ENCODE results near the gene RSPO1. TPM values are rescaled to one million over a fixed set of nuclear protein-coding genes. Genes with fewer than 3 reads are reported as not detected.

RSPO1 gene
- total RNA-seq, 2 donors from 2014 or later = 0.27 to 0.32 TPM

DNA sequence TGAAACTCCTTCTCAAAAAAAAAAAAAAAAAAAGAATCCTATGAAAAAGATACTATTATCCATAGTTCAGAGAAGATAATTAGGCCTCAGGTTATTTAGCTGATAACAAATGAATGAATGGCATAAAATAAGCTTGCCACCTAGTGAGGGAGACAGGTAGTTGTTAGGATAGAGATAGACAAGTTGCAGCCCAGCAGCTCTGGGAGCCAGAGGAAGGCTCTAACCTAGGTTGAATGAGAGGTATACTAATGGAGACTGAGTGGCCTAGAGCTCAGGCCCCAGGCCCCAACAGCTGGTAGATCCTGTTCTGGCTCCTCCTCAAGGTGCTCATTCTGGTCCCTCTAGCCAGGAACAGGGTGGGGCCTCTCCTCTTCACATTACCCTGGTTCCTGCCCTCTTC lies 20.6 kb upstream of the RSPO1 start:
- TF ChIP-seq, protein P1, sequence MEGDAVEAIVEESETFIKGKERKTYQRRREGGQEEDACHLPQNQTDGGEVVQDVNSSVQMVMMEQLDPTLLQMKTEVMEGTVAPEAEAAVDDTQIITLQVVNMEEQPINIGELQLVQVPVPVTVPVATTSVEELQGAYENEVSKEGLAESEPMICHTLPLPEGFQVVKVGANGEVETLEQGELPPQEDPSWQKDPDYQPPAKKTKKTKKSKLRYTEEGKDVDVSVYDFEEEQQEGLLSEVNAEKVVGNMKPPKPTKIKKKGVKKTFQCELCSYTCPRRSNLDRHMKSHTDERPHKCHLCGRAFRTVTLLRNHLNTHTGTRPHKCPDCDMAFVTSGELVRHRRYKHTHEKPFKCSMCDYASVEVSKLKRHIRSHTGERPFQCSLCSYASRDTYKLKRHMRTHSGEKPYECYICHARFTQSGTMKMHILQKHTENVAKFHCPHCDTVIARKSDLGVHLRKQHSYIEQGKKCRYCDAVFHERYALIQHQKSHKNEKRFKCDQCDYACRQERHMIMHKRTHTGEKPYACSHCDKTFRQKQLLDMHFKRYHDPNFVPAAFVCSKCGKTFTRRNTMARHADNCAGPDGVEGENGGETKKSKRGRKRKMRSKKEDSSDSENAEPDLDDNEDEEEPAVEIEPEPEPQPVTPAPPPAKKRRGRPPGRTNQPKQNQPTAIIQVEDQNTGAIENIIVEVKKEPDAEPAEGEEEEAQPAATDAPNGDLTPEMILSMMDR (IDR thresholded peaks at IDR 0.05) = no peak
- no peak overlapping the region for H3K9ac ChIP-seq (ENCODE audit: low read depth in 2 of 2, low read length in 2 of 2)
- no peak overlapping the region for H3K27ac ChIP-seq
- H3K4me3 ChIP-seq = no peak overlapping the region
- no peaks in the 10 kb centered on the region for H3K4me1 ChIP-seq
- no peaks in the 10 kb centered on the region for H3K36me3 ChIP-seq
- no peak for DNase-seq
- H3K9me3 ChIP-seq = no peaks in the 10 kb centered on the region
- H3K27me3 ChIP-seq = no peaks in the 10 kb centered on the region
- intact Hi-C loops (cut with DNase I) = no loop called here

GRCh38 chr1:37653906-37654305 lies 19.2 kb upstream of the RSPO1 start:
- intact Hi-C loops (cut with DNase I) = no loop called here
- DNase-seq = no peak

GRCh38 chr1:37652976-37653375 lies 18.3 kb upstream of the RSPO1 start:
- Histone ChIP-seq H3K4me1 (no peaks in the 10 kb centered on the region), H3K9me3 (no peaks in the 10 kb centered on the region), H3K27ac (no peak overlapping the region), H3K9ac (ENCODE audit: low read depth in 2 of 2, low read length in 2 of 2) (no peak overlapping the region), H3K27me3 (no peaks in the 10 kb centered on the region), H3K36me3 (no peaks in the 10 kb centered on the region), H3K4me3 (no peak overlapping the region)
- TF ChIP-seq, protein P1 (IDR thresholded peaks at IDR 0.05) = no peak
- intact Hi-C loops (cut with DNase I) = no loop called here
- DNase-seq = no peak

More at GRCh38 chr1:37653906-37654305, 19.2 kb upstream of the RSPO1 start:
- TF ChIP-seq, protein P1 (IDR thresholded peaks at IDR 0.05) = no peak
- Histone ChIP-seq H3K9me3 (no peaks in the 10 kb centered on the region), H3K27ac (no peak overlapping the region), H3K27me3 (no peaks in the 10 kb centered on the region), H3K9ac (ENCODE audit: low read depth in 2 of 2, low read length in 2 of 2) (no peak overlapping the region), H3K36me3 (no peaks in the 10 kb centered on the region), H3K4me3 (no peak overlapping the region), H3K4me1 (no peaks in the 10 kb centered on the region)

DNA sequence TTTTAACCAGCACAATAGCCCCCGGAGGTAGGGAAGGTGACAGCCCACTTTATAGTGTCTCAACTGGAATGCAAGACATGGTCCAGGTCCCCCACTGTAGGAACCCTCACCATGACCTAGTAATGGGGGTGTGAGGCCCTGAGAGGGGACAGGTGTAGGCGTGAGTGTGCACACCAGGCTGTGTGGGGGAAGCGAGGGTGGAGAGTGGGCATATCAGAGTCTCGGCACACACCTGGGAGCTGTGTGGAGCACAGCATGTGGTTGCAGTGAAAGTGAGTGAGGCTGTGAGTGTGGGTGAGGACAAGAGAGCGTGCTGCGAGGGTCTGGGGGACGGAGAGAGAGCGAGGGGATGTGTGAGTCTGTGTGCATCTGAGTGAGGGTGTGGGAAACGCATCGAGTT lies 17.1 kb upstream of the RSPO1 start:
- TF ChIP-seq, protein P1 (IDR thresholded peaks at IDR 0.05) = no peak
- no peaks in the 10 kb centered on the region for H3K4me1 ChIP-seq
- no peak overlapping the region for H3K9ac ChIP-seq (ENCODE audit: low read depth in 2 of 2, low read length in 2 of 2)
- no peak for DNase-seq
- no peaks in the 10 kb centered on the region for H3K9me3 ChIP-seq
- H3K27ac ChIP-seq = no peak overlapping the region
- no peak overlapping the region for H3K4me3 ChIP-seq
- no peaks in the 10 kb centered on the region for H3K27me3 ChIP-seq
- H3K36me3 ChIP-seq = no peaks in the 10 kb centered on the region
- intact Hi-C loops (cut with DNase I) = no loop called here

DNA sequence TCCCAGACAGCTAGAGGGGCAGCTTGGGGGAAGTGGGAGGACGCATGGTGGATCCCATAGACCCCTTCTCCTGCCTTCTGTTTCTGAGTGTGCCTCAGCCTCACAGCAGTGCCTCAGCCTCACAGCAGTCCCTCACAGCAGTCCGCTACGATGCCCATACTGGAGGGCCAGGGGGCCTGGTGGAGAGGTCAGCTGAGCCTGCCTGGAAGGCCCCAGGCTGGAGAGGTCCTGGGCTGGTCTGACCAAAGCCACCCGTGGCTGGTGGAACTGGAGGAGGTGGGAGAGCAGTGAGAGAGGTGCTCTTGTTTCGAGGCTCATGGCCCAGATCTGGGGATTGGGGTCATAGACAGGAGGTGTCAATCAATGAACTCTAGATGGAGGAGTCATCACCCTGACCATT lies 16.0 kb upstream of the RSPO1 start:
- Histone ChIP-seq H3K27ac (no peak overlapping the region), H3K9me3 (no peaks in the 10 kb centered on the region), H3K36me3 (no peaks in the 10 kb centered on the region), H3K9ac (ENCODE audit: low read depth in 2 of 2, low read length in 2 of 2) (no peak overlapping the region), H3K4me1 (no peaks in the 10 kb centered on the region), H3K4me3 (no peak overlapping the region), H3K27me3 (no peaks in the 10 kb centered on the region)
- intact Hi-C loops (cut with DNase I) = no loop called here
- TF ChIP-seq, protein P1 (IDR thresholded peaks at IDR 0.05) = no peak
- no peak for DNase-seq

DNA sequence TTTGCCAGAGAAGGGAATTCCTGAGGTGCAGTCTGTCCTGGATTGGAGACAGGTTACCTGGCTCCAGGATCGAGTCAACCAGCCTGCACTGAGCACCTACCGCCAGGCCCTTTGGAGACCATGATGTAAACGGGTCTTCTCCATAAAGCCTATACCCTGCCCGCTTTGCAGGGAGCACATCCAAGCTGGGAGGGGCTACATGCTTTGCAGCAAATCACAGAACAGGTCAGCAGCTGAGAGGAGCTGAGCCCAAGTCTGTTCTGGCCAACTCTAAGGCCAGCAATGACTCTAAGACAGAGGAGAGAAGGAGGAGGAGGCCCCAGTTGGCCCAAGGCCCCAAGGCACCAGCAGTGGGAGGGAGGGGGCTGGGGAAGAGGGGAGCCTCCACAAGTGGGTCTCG lies 15.5 kb upstream of the RSPO1 start:
- Histone ChIP-seq H3K27ac (no peak overlapping the region), H3K27me3 (no peaks in the 10 kb centered on the region), H3K4me3 (no peak overlapping the region), H3K9ac (ENCODE audit: low read depth in 2 of 2, low read length in 2 of 2) (no peak overlapping the region), H3K9me3 (no peaks in the 10 kb centered on the region), H3K4me1 (no peaks in the 10 kb centered on the region), H3K36me3 (no peaks in the 10 kb centered on the region)
- DNase-seq = no peak
- intact Hi-C loops (cut with DNase I) = no loop called here
- TF ChIP-seq, protein P1 (IDR thresholded peaks at IDR 0.05) = no peak
